ENCODE data around the gene TSPO2. TPM values are rescaled to one million over a fixed set of nuclear protein-coding genes. Genes with fewer than 3 reads are reported as not detected.
A peak's percentile ranks its signal among the peaks of the same experiment; 100 is the strongest.

TSPO2 gene
- total and polyA plus RNA-seq, 9 of the 15 experiments (the other 6 are each of a cell fraction or from before 2014, with no cell fraction given): not detected

GRCh38 chr6:41073968-41074691, 31.9 kb downstream of the TSPO2 start (continued):
- TF ChIP-seq, protein P1, sequence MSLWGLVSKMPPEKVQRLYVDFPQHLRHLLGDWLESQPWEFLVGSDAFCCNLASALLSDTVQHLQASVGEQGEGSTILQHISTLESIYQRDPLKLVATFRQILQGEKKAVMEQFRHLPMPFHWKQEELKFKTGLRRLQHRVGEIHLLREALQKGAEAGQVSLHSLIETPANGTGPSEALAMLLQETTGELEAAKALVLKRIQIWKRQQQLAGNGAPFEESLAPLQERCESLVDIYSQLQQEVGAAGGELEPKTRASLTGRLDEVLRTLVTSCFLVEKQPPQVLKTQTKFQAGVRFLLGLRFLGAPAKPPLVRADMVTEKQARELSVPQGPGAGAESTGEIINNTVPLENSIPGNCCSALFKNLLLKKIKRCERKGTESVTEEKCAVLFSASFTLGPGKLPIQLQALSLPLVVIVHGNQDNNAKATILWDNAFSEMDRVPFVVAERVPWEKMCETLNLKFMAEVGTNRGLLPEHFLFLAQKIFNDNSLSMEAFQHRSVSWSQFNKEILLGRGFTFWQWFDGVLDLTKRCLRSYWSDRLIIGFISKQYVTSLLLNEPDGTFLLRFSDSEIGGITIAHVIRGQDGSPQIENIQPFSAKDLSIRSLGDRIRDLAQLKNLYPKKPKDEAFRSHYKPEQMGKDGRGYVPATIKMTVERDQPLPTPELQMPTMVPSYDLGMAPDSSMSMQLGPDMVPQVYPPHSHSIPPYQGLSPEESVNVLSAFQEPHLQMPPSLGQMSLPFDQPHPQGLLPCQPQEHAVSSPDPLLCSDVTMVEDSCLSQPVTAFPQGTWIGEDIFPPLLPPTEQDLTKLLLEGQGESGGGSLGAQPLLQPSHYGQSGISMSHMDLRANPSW (CRISPR knock-in tag; IDR thresholded peaks at IDR 0.05): no peak
- peak; percentile 29; the same call in 1 of the 2 replicates for TF ChIP-seq GABPA (tag; conservative IDR thresholded peaks at IDR 0.05; ENCODE audit: low read depth)
- no peak for TF ChIP-seq ZBTB12 (CRISPR knock-in tag; IDR thresholded peaks at IDR 0.05)
- peak; percentile 45 for TF ChIP-seq NFRKB (IDR thresholded peaks at IDR 0.05; ENCODE audit: low read depth)
- TF ChIP-seq EP400 (IDR thresholded peaks at IDR 0.05): peak; percentile 52; the same call in 1 of the 2 replicates
- no peak for TF ChIP-seq IFI16 (CRISPR knock-in tag; IDR thresholded peaks at IDR 0.05)
- TF ChIP-seq ZBTB11 (CRISPR knock-in tag; IDR thresholded peaks at IDR 0.05): peak in 1 of 3 experiments; percentile 4; a peak in 1 of 6 replicates
- no peak for TF ChIP-seq ZKSCAN3 (CRISPR knock-in tag; IDR thresholded peaks at IDR 0.05)
- TF ChIP-seq, protein P2, sequence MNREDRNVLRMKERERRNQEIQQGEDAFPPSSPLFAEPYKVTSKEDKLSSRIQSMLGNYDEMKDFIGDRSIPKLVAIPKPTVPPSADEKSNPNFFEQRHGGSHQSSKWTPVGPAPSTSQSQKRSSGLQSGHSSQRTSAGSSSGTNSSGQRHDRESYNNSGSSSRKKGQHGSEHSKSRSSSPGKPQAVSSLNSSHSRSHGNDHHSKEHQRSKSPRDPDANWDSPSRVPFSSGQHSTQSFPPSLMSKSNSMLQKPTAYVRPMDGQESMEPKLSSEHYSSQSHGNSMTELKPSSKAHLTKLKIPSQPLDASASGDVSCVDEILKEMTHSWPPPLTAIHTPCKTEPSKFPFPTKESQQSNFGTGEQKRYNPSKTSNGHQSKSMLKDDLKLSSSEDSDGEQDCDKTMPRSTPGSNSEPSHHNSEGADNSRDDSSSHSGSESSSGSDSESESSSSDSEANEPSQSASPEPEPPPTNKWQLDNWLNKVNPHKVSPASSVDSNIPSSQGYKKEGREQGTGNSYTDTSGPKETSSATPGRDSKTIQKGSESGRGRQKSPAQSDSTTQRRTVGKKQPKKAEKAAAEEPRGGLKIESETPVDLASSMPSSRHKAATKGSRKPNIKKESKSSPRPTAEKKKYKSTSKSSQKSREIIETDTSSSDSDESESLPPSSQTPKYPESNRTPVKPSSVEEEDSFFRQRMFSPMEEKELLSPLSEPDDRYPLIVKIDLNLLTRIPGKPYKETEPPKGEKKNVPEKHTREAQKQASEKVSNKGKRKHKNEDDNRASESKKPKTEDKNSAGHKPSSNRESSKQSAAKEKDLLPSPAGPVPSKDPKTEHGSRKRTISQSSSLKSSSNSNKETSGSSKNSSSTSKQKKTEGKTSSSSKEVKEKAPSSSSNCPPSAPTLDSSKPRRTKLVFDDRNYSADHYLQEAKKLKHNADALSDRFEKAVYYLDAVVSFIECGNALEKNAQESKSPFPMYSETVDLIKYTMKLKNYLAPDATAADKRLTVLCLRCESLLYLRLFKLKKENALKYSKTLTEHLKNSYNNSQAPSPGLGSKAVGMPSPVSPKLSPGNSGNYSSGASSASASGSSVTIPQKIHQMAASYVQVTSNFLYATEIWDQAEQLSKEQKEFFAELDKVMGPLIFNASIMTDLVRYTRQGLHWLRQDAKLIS (CRISPR knock-in tag; IDR thresholded peaks at IDR 0.05): peak; percentile 62; the same call in 1 of the 2 replicates
- peak; percentile 18; the same call in 1 of the 2 replicates for TF ChIP-seq TCF3 (CRISPR knock-in tag; IDR thresholded peaks at IDR 0.05)
- no peak for TF ChIP-seq PTRF (tag; IDR thresholded peaks at IDR 0.05)
- peak; percentile 41 to 60; a peak in 2 of 4 replicates for TF ChIP-seq ARNT (IDR thresholded peaks at IDR 0.05)
- no peak for TF ChIP-seq SIN3B (IDR thresholded peaks at IDR 0.05; ENCODE audit: low read depth)

Measured in K562 (cell line).